ELF-1 (cell line): ENCODE data around the gene ATG4C.
"Not testable (repeated sequence)": the region's sequence is repeated elsewhere in the genome, so short reads cannot be mapped to it uniquely, and the experiment has no call there.

Experiments used
- DNase-seq: peaks from one replicate; pipeline ENCODE4 v3.0.0-alpha.2; 2016; ENCODE audit warnings: low read depth, low spot score

ATG4C gene, protein sequence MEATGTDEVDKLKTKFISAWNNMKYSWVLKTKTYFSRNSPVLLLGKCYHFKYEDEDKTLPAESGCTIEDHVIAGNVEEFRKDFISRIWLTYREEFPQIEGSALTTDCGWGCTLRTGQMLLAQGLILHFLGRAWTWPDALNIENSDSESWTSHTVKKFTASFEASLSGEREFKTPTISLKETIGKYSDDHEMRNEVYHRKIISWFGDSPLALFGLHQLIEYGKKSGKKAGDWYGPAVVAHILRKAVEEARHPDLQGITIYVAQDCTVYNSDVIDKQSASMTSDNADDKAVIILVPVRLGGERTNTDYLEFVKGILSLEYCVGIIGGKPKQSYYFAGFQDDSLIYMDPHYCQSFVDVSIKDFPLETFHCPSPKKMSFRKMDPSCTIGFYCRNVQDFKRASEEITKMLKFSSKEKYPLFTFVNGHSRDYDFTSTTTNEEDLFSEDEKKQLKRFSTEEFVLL

GRCh38 chr1:62783736-62784508 is at the start of gene ATG4C:
ATG4C (plus strand) TSS chr1:62784132; CDS start chr1:62803787, 19,655 bp downstream.
- peak; percentile 98 for DNase-seq

DNA sequence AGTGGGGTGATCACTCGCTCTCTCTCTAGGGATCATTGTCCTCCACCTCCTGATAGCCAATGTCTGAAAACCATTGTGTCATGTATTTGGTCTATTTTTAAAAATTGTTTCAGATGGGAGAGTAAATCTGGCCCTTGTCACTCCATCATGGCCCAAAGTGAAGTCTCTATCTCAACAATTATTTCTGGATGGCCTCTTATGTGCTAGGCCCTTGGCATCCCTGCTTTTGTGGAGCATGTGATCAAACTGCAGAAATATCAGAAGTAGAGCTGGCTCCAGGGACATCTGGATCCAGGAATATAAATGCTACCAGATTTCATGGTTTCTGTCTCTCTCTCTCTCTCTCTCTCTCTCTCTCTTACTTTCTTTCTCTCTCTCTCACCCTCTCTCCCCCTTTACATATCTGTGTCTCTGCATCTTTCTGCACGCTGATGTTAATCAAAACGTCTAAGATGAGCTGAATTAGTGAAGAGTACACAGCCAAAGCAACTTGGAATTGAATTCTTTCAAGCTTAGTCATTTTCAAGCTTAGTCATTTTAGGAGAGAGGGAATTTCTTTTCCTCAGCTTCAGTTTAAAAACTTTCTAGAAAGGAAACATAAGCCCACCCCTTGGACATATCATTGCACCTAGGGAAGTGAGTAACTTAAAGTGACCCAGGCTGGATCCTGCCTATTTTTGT is 48.3 kb upstream of the ATG4C start:
- DNase-seq, result no peak

DNA sequence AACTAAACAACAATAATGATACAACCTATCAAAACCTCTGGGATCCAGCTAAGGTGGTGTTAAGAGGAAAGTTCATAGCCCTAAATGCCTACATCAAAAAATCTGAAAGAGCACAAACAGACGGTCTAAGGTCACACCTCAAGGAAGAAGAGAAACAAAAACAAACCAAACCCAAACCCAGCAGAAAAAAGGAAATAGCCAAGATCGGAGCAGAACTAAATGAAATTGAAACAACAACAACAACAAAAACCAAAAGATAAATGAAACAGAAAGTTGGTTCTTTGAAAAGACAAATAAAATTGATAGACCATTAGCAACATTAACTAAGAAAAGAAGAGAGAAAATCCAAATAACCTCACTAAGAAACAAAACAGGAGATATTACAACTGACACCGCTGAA is 43.2 kb upstream of the ATG4C start:
- DNase-seq, result not testable (repeated sequence)

- DNase-seq, result no peak
Observed at GRCh38 chr1:62744611-62745577, 39.0 kb upstream of the ATG4C start.

- no peak for DNase-seq
Observed at GRCh38 chr1:62746086-62746808, 37.7 kb upstream of the ATG4C start.

DNA sequence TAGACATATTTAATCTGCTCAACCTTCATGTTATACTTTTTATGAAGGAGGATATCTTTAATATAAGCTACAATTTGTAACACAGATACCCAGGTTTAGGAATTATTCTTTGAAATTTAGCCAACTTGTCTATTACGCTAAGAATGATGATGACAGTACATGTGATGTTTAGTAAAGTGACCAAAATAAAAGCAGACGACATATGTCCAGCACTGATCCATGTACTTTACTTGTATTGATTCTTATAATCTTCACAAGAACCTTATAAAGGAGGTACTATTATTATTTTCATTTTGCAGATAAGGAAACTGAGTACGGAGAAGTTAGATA is 37.2 kb upstream of the ATG4C start:
- no peak for DNase-seq

DNA sequence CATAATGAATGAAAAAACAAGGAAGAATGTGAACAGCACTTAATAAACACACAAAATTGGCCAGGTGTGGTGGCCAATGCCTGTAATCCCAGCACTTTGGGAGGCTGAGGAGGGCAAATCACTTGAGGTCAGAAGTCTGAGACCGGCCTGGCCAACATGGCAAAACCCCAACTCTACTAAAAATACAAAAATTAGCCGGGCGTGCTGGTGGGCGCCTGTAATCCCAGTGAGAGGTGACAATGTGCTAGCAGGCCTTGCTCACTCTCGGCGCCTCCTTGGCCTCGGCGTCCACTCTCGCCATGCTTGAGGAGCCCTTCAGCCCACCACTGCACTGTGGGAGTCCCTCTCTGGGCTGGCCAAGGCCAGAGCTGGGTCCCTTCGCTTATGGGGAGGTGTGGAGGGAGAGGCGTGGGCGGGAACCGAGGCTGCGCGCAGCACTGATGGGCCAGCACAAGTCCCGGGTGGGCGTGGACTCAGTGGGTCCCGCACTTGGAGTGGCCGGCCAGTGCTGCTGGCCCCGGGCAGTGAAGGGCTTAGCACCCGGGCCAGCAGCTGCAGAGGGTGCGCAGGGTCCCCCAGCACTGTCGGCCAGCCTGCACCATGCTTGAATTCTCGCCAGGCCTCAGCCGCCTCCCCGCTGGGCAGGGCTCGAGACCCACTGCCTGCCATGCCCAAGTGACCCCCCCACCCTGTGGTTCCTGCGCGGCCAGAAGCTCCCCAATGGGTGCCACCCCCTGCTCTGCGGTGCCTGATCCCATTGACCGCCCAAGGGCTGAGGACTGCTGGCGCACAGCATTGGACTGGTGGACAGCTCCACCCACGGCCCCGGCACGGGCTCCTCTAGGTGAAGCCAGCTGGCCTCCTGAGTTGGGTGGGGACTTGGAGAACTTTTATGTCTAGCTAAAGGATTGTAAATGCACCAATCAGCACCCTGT is 30.6 kb upstream of the ATG4C start:
- DNase-seq, result no peak

GRCh38 chr1:62754938-62755337 is 29.0 kb upstream of the ATG4C start:
- peak; percentile 89 for DNase-seq

DNA sequence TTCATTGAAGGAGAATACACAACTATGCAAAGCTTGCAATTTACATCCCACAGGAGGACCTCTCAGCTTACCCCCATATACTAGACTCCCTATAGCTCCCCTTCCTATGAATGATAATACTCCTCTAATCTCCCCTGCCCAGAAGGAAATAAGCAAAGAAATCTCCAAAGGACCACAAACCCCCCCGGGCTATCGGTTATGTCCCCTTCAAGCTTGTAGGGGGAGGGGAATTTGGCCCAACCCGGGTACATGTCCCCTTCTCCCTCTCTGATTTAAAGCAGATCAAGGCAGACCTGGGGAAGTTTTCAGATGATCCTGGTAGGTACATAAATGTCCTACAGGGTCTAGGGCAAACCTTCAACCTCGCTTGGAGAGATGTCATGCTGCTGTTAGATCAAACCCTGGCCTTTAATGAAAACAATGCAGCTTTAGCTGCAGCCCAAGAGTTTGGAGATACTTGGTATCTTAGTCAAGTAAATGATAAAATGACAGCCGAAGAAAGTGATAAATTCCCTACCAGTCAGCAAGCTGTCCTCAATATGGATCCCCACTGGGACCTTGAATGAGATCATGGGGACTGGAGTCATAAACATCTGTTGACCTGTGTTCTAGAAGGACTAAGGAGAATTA is 27.6 kb upstream of the ATG4C start:
- peak; percentile 38 for DNase-seq

DNA sequence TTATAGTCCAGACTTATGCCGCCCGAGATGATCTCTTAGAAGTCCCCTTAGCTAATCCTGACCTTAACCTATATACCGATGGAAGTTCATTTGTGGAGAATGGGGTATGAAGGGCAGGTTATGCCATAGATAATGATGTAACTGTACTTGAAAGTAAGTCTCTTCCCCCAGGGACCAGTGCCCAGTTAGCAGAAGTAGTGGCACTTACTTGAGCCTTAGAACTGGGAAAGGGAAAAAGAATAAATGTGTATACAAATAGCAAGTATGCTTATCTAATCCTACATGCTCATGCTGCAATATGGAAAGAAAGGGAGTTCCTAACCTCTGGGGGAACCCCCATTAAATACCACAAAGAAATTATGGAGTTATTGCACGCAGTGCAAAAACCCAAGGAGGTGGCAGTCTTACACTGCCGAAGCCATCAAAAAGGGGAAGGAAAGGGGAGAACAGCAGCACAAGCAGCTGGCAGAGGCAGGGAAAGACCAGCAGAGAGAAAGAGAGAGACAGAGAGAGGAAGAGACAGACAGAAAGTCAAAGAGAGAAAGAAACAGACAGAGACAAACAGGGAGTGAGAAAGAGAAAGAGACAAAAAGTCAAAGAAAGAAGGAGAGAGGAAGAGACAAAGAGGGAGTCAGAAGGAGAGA is 24.6 kb upstream of the ATG4C start:
- not testable (repeated sequence) for DNase-seq

- DNase-seq, result not testable (repeated sequence)
Observed at GRCh38 chr1:62760021-62760782, 23.7 kb upstream of the ATG4C start.

- DNase-seq, result not testable (repeated sequence)
Observed at GRCh38 chr1:62761223-62761870, 22.6 kb upstream of the ATG4C start.

DNA sequence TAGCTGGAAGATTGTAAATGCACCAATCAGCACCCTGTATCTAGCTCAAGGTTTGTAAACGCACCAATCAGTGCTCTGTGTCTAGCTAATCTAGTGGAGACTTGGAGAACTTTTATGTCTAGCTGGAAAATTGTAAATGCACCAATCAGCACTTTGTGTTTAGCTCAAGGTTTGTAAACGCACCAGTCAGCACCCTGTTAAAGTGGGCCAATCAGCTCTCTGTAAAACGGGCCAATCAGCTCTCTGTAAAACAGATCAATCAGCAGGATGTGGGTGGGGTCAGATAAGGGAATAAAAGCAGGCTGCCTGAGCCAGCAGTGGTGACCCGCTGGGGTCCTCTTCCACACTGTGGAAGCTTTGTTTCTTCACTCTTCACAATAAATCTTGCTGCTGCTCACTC is 21.9 kb upstream of the ATG4C start:
- not testable (repeated sequence) for DNase-seq

DNA sequence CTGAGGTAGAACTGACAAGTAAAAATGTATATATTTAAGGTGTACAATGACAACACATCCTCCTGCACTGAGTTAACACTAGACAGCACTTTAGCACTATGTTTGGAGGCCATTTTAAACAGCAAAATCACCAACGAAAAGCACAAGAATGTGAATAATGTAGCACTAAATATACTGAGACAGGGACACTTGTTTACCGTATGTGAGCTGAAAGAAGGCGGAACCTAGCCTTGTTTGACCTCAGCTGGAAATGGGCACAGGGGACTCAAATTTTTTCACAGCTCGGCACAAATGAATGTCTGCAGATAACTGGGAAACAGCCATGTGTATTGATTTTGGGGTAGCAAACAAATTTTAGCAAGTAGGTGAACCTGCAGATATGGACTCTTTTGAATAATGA is 18.0 kb upstream of the ATG4C start:
- no peak for DNase-seq

GRCh38 chr1:62768551-62768950 is 15.4 kb upstream of the ATG4C start:
- not testable (repeated sequence) for DNase-seq

- DNase-seq, result no peak
Observed at GRCh38 chr1:62772607-62773295, 11.2 kb upstream of the ATG4C start.
